ENCODE measurements around the gene CHST6. TPM values are rescaled to one million over a fixed set of nuclear protein-coding genes. Genes with fewer than 3 reads are reported as not detected.

The CHST6 gene
- total RNA-seq, 1 experiment from 2014 or later, result 1.3 TPM

DNA sequence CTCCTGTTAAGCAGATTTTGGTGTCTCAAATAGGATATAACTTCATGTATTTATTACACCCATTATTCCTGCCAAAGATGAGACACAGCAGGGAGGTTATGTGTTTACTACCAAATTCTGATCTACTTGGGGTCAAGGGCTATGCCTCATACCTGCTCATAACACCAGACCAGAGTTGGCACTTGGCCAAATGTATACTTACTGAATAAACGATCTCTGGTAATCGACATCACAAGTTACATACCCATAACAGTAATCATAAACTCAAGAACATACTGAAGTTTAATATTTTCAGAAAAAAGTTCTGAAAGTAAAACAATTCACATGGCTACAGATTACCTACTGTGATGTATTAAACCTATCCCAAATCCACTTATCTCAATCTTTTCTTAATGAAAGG is 33.7 kb downstream of the CHST6 start:
- ChIA-PET CTCF (no interaction called here), POLR2A (no interaction called here)
- Mint-ChIP-seq H3K36me3 (ENCODE audit: insufficient read depth, unreplicated experiment) (peaks cover 24% of the 10 kb centered on the region), H3K27me3 (ENCODE audit: insufficient read depth, unreplicated experiment) (no peaks in the 10 kb centered on the region), H3K9me3 (ENCODE audit: unreplicated experiment) (no peaks in the 10 kb centered on the region), H3K4me3 (ENCODE audit: unreplicated experiment) (no peak overlapping the region), H3K4me1 (ENCODE audit: low read depth, unreplicated experiment) (peaks cover 12% of the 10 kb centered on the region), H3K27ac (ENCODE audit: unreplicated experiment) (no peak overlapping the region)
- Histone ChIP-seq H3K9me3 (no peaks in the 10 kb centered on the region), H3K4me3 (ENCODE audit: low read depth, low read length) (no peak overlapping the region), H3K27me3 (replicated peaks; ENCODE audit: control insufficient read depth, insufficient read depth, low read length) (no peaks in the 10 kb centered on the region), H3K4me1 (peaks cover 5% of the 10 kb centered on the region), H3K36me3 (ENCODE audit: control insufficient read depth, insufficient read depth, low read length) (peaks cover 2% of the 10 kb centered on the region)
- TF ChIP-seq, protein P1, sequence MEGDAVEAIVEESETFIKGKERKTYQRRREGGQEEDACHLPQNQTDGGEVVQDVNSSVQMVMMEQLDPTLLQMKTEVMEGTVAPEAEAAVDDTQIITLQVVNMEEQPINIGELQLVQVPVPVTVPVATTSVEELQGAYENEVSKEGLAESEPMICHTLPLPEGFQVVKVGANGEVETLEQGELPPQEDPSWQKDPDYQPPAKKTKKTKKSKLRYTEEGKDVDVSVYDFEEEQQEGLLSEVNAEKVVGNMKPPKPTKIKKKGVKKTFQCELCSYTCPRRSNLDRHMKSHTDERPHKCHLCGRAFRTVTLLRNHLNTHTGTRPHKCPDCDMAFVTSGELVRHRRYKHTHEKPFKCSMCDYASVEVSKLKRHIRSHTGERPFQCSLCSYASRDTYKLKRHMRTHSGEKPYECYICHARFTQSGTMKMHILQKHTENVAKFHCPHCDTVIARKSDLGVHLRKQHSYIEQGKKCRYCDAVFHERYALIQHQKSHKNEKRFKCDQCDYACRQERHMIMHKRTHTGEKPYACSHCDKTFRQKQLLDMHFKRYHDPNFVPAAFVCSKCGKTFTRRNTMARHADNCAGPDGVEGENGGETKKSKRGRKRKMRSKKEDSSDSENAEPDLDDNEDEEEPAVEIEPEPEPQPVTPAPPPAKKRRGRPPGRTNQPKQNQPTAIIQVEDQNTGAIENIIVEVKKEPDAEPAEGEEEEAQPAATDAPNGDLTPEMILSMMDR (IDR thresholded peaks at IDR 0.05; ENCODE audit: insufficient read depth in 1 of 2, low read depth in 1 of 2, low read length in 1 of 2, severe bottlenecking in 1 of 2, unreplicated experiment in 1 of 2), result no peak
- intact Hi-C loops (cut with micrococcal nuclease; ENCODE audit: unreplicated experiment), result no loop called here
- no peak for DNase-seq
- no TSS peak for BruUV-seq (replicated peaks)

DNA sequence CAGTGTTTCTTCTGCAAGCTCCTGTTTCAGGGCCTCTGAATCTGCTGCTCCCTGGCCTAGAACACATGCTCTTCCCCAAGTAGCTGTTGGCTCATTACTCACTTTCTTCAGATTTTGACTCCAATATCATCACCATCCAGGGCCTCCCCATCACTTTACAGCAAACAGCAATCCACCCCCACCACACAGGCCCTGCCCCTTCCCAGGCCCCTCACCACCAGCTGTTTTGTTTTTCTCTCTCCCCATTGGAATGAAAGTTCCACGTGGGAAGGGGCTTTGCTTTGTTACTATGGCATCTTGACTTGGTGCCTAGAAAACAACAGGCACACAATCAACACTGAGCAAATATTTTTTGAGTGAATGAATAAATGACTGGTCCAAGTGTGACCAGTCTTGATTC is 34.8 kb downstream of the CHST6 start:
- CTCF ChIA-PET, result no interaction called here
- Mint-ChIP-seq H3K27me3 (ENCODE audit: insufficient read depth, unreplicated experiment) (no peaks in the 10 kb centered on the region), H3K4me3 (ENCODE audit: unreplicated experiment) (no peak overlapping the region)

DNA sequence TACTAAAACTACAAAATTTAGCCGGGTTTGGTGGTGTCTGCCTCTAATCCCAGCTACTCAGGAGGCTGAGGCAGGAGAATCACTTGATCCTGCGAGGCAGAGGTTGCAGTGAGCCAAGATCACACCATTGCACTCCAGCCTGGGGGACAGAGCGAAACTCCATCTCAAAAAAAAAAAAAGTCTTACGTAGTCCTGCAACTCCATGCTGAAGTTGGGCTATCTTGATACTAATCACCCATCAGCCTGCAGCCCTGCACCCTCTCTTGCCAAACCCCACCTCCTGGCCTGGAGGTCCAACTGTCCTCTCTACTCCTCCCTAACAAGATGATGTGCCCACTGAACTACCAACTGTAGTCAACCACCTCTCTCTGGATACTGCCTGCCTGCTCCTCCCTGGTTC is 35.5 kb downstream of the CHST6 start:
- H3K4me1 ChIP-seq, result peaks cover 5% of the 10 kb centered on the region
- Mint-ChIP-seq H3K4me1 (ENCODE audit: low read depth, unreplicated experiment) (peaks cover 12% of the 10 kb centered on the region), H3K9me3 (ENCODE audit: unreplicated experiment) (no peaks in the 10 kb centered on the region), H3K36me3 (ENCODE audit: insufficient read depth, unreplicated experiment) (peaks cover 20% of the 10 kb centered on the region), H3K4me3 (ENCODE audit: unreplicated experiment) (no peak overlapping the region), H3K27ac (ENCODE audit: unreplicated experiment) (no peak overlapping the region), H3K27me3 (ENCODE audit: insufficient read depth, unreplicated experiment) (no peaks in the 10 kb centered on the region)
- ChIA-PET CTCF (no interaction called here), POLR2A (no interaction called here)
- intact Hi-C loops (cut with micrococcal nuclease; ENCODE audit: unreplicated experiment), result no loop called here
- TF ChIP-seq, protein P1 (IDR thresholded peaks at IDR 0.05; ENCODE audit: insufficient read depth in 1 of 2, low read depth in 1 of 2, low read length in 1 of 2, severe bottlenecking in 1 of 2, unreplicated experiment in 1 of 2), result no peak
- H3K27me3 ChIP-seq (replicated peaks; ENCODE audit: control insufficient read depth, insufficient read depth, low read length), result no peaks in the 10 kb centered on the region
- H3K36me3 ChIP-seq (ENCODE audit: control insufficient read depth, insufficient read depth, low read length), result peaks cover 2% of the 10 kb centered on the region
- H3K9me3 ChIP-seq, result no peaks in the 10 kb centered on the region
- DNase-seq, result no peak
- H3K4me3 ChIP-seq (ENCODE audit: low read depth, low read length), result no peak overlapping the region
- no TSS peak for BruUV-seq (replicated peaks)

More for the DNA sequence above, 34.8 kb downstream of the CHST6 start:
- peaks cover 24% of the 10 kb centered on the region for H3K36me3 Mint-ChIP-seq (ENCODE audit: insufficient read depth, unreplicated experiment)
- H3K4me1 ChIP-seq, result peaks cover 5% of the 10 kb centered on the region
- TF ChIP-seq, protein P1 (IDR thresholded peaks at IDR 0.05; ENCODE audit: insufficient read depth in 1 of 2, low read depth in 1 of 2, low read length in 1 of 2, severe bottlenecking in 1 of 2, unreplicated experiment in 1 of 2), result no peak
- no peak overlapping the region for H3K4me3 ChIP-seq (ENCODE audit: low read depth, low read length)
- no peaks in the 10 kb centered on the region for H3K27me3 ChIP-seq (replicated peaks; ENCODE audit: control insufficient read depth, insufficient read depth, low read length)
- no peaks in the 10 kb centered on the region for H3K9me3 ChIP-seq
- no peaks in the 10 kb centered on the region for H3K9me3 Mint-ChIP-seq (ENCODE audit: unreplicated experiment)
- POLR2A ChIA-PET, result no interaction called here
- no TSS peak for BruUV-seq (replicated peaks)
- DNase-seq, result no peak
- intact Hi-C loops (cut with micrococcal nuclease; ENCODE audit: unreplicated experiment), result no loop called here
- peaks cover 12% of the 10 kb centered on the region for H3K4me1 Mint-ChIP-seq (ENCODE audit: low read depth, unreplicated experiment)
- peaks cover 2% of the 10 kb centered on the region for H3K36me3 ChIP-seq (ENCODE audit: control insufficient read depth, insufficient read depth, low read length)
- no peak overlapping the region for H3K27ac Mint-ChIP-seq (ENCODE audit: unreplicated experiment)
